ENCODE results near the gene PRSS48. TPM values are rescaled to one million over a fixed set of nuclear protein-coding genes. Genes with fewer than 3 reads are reported as not detected.
A peak's percentile ranks its signal among the peaks of the same experiment; 100 is the strongest.

Gene PRSS48
- total and polyA plus RNA-seq, 12 donors: not detected

DNA sequence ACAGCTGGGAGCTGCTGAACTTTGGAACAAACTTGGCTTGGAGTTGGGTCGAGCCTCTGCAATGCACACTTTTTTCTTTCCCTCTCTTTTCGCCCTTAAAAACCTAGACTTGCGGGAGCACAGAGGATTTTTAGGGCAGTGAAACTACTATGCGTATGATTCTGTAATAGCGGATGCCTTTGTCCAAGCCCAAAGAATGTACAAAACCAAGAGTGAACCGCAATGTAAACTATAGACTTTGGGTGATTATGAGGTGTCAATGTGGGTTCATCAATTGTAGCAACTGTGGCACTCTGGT is 48.9 kb downstream of the PRSS48 start:
- peak overlapping the region in 3 of 5 donors; percentile 92 to 96 (median 95) for H3K27ac ChIP-seq
- H3K4me1 ChIP-seq (replicated peaks in 1 of 2): peaks cover 10 to 33% of the 10 kb centered on the region in 2 donors
- WGBS, 4 donors: 60 to 65% (median 63%) methylated on average over 6 of the region's 6 CpGs
- H3K9me3 ChIP-seq (replicated peaks in 1 of 3): no peaks in the 10 kb centered on the region
- H3K4me3 ChIP-seq: peak overlapping the region in 2 of 4 donors; percentile 32 to 77
- DNase-seq: no peak
- no peaks in the 10 kb centered on the region for H3K36me3 ChIP-seq (replicated peaks in 1 of 2)
- intact Hi-C loops (cut with DNase I): no loop called here
- TF ChIP-seq, protein P1, sequence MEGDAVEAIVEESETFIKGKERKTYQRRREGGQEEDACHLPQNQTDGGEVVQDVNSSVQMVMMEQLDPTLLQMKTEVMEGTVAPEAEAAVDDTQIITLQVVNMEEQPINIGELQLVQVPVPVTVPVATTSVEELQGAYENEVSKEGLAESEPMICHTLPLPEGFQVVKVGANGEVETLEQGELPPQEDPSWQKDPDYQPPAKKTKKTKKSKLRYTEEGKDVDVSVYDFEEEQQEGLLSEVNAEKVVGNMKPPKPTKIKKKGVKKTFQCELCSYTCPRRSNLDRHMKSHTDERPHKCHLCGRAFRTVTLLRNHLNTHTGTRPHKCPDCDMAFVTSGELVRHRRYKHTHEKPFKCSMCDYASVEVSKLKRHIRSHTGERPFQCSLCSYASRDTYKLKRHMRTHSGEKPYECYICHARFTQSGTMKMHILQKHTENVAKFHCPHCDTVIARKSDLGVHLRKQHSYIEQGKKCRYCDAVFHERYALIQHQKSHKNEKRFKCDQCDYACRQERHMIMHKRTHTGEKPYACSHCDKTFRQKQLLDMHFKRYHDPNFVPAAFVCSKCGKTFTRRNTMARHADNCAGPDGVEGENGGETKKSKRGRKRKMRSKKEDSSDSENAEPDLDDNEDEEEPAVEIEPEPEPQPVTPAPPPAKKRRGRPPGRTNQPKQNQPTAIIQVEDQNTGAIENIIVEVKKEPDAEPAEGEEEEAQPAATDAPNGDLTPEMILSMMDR (IDR thresholded peaks at IDR 0.05): no peak
- TF ChIP-seq POLR2A (IDR thresholded peaks at IDR 0.05): no peak
- no peaks in the 10 kb centered on the region for H3K27me3 ChIP-seq

DNA sequence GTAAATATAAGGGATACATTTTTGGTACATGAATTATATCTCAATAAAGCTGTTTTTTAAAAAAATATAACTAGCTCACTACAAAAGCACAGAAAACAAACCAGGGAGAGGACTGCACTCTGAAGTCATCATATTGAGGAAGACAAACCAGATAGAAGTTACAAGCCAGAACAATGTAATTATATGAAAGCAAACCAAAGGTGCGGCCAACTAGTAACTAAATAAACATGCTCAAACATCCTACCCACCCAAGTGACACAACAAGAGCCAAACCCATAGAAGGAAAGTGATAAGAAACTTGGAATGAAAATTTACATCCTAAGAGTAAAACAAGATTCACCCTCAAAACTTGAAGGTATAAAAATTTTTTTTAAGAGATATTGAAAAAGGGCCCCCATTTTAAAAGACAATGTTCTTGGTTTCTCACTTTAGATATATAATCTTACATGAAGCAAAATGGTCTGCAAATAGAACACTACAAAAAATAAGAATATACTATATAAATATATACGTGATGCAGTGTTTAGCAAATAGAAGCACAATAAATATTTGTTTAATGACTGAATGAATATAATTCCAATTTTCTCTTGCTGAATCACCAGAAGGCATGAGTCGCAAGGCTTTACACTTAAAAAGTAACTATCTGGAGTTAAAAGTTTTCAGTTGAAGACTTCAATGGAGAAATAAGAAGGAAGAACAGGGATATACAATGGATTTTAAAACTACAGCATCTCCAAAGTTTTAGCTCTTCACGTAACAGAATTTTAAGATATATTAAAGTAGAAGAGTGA is 52.5 kb downstream of the PRSS48 start:
- DNase-seq: no peak
- Histone ChIP-seq H3K27ac (no peak overlapping the region), H3K36me3 (replicated peaks in 1 of 2) (no peaks in the 10 kb centered on the region), H3K4me3 (no peak overlapping the region), H3K27me3 (no peaks in the 10 kb centered on the region), H3K9me3 (replicated peaks in 1 of 3) (no peaks in the 10 kb centered on the region), H3K4me1 (replicated peaks in 1 of 2) (peaks cover 0 to 2% of the 10 kb centered on the region in 2 donors)
- TF ChIP-seq, protein P1 (IDR thresholded peaks at IDR 0.05): no peak
- no peak for TF ChIP-seq POLR2A (IDR thresholded peaks at IDR 0.05)
- WGBS, 4 donors: 93 to 95% (median 93%) methylated on average over 4 of the region's 4 CpGs
- intact Hi-C loops (cut with DNase I): no loop called here

DNA sequence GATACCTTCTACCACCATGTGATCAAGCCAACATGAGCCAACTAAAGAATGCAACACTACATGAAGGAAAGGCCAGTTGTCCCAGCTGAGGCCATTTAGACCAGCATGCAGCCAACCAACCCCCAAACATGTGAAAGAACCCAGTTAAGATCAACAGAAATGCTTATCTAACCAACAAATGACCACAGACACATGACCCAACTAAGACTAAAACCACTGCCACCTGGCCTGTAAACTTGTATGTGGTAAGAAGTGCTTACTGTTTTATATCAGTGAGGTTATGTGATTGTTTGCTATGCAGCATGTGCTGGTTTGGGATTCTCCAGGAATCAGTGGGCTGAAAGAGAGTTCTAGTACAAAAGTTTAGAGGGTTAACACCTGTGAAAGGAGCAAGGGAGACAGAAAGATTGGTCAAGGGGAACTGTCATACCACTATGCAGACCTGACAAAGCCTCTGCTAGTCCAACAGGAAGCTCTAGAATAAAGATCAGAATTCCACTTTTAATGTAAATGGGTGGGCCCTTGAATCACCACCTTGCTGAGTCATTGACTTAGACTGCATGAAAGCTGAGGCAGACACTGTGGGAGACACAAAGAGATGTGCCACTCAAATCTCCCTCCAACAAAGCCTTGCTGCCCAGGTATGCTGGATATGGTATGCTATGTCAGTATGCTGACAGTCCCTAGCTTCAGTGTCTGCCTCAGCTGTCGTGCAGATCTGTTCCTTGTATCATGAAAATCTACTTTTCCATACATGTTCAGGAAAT is 54.5 kb downstream of the PRSS48 start:
- no peak overlapping the region for H3K27ac ChIP-seq
- no peak for TF ChIP-seq POLR2A (IDR thresholded peaks at IDR 0.05)
- TF ChIP-seq, protein P1 (IDR thresholded peaks at IDR 0.05): no peak
- WGBS, 4 donors: 83 to 100% (median 92%) methylated on average over 1 of the region's 1 CpG
- no peaks in the 10 kb centered on the region for H3K9me3 ChIP-seq (replicated peaks in 1 of 3)
- H3K4me3 ChIP-seq: no peak overlapping the region
- intact Hi-C loops (cut with DNase I): no loop called here
- no peaks in the 10 kb centered on the region for H3K4me1 ChIP-seq (replicated peaks in 1 of 2)
- no peaks in the 10 kb centered on the region for H3K36me3 ChIP-seq (replicated peaks in 1 of 2)
- DNase-seq: no peak
- H3K27me3 ChIP-seq: no peaks in the 10 kb centered on the region

DNA sequence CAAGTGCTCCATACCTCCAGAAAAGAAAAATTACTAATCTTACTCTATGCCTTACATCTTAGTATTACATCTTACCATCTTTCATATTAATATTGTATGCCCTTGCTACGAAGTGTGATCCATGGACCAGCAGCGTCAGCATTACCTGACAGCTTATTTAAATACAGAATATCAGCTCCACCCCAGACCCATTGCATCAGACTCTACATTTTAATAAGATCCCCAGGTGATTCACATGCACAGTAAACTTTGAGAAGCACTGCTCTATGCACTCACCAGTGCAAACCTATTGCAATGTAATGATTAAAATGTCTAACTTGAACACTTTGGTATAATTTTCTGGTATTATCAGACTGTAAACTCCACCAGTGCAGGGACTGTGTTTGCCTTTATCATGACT is 62.5 kb downstream of the PRSS48 start:
- Histone ChIP-seq H3K27me3 (no peaks in the 10 kb centered on the region), H3K9me3 (replicated peaks in 1 of 3) (no peaks in the 10 kb centered on the region), H3K4me3 (no peak overlapping the region), H3K4me1 (replicated peaks in 1 of 2) (no peaks in the 10 kb centered on the region), H3K27ac (no peak overlapping the region), H3K36me3 (replicated peaks in 1 of 2) (no peaks in the 10 kb centered on the region)
- 75 to 94% (median 85%) methylated on average over 2 of the region's 2 CpGs for WGBS, 4 donors
- intact Hi-C loops (cut with DNase I): no loop called here
- DNase-seq: no peak
- TF ChIP-seq, protein P1 (IDR thresholded peaks at IDR 0.05): no peak
- no peak for TF ChIP-seq POLR2A (IDR thresholded peaks at IDR 0.05)
